ENCODE measurements around the gene CYSLTR2.

GRCh38 chr13:48637601-48638000 is 16.1 kb upstream of the CYSLTR2 start:
- no peak for TF ChIP-seq EZH2 (IDR thresholded peaks at IDR 0.05; ENCODE audit: low read length)
- no peak for TF ChIP-seq CTCF (optimal IDR thresholded peaks at IDR 0.05 in 1 of 3, IDR thresholded peaks at IDR 0.05 in 1 of 3, conservative IDR thresholded peaks at IDR 0.05 in 1 of 3; ENCODE audit: extremely low read depth in 1 of 3, insufficient read depth in 2 of 3, low read length in 3 of 3)
